Peyer's patch (tissue), 4 donors: ENCODE results near the gene SIX5.

Experiments
- CTCF ChIP-seq, 6 experiments: fragments of 450-650 bp in 4 of 6; fragments of 200-600 bp in 2 of 6; sonication (generic) in 1 of 6; IDR thresholded peaks; one replicate each; pipeline ENCODE4 v1.5.1; 2017 to 2019; ENCODE audit warnings: antibody characterized with exemption in 6 of 6, mild to moderate bottlenecking in 3 of 6, moderate library complexity in 1 of 6
- POLR2A ChIP-seq, 2 donors: fragments of 450-650 bp; IDR thresholded peaks; one replicate each; pipeline ENCODE4 v1.5.1; 2017; ENCODE audit warnings: antibody characterized with exemption in 2 of 2, mild to moderate bottlenecking in 2 of 2, moderate library complexity in 2 of 2

DNA sequence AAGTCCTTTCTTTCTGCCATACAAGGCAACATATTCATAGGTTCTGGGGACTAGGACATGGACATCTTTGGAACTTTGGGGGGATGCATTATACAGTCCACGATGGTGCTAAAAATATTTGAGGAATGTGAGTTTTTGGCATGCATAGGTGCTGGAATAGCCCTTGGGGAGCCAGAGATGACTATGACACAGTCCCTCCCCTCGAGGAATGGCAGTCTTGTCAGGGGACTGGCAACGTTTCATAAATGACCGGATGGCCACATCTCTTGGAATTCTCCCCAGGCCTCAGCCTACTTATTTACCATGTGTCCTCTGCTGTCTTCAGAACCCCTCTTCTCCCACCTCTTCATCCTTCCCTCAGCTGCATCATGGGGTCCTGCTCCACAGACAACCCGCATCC, 22.2 kb downstream of the SIX5 start:
- no peak for TF ChIP-seq CTCF (IDR thresholded peaks at IDR 0.05)
- no peak for TF ChIP-seq POLR2A (IDR thresholded peaks at IDR 0.05)
